K562 (cell line): ENCODE measurements around the gene TPCN1. TPM values are rescaled to one million over a fixed set of nuclear protein-coding genes. Genes with fewer than 3 reads are reported as not detected.

Experiments used
- BDP1 ChIP-seq: IDR thresholded peaks from 3 replicates; pipeline ENCODE4 v1.6.1; 2011; ENCODE audit not compliant: insufficient read length, insufficient read depth
- BRCA1 ChIP-seq, 2 experiments: fragments of 450-650 bp in 1 of 2; sonication (generic) in 1 of 2; formaldehyde crosslinking in 1 of 2; IDR thresholded peaks; 2 replicates each; pipeline versions ENCODE4 v1.5.0 to v1.6.1; 2017 to 2020; ENCODE audit warnings: mild to moderate bottlenecking in 1 of 2, missing genetic modification reagents in 1 of 2
- BRF2 ChIP-seq: IDR thresholded peaks from 3 replicates; pipeline ENCODE4 v1.6.1; 2011; ENCODE audit warnings: borderline replicate concordance, mild to moderate bottlenecking; ENCODE audit not compliant: insufficient read length, insufficient read depth
- CHD4 ChIP-seq: fragments of 200-600 bp; sonication (generic); IDR thresholded peaks from 3 replicates; pipeline ENCODE4 v1.6.1; 2012; ENCODE audit warnings: low read depth, mild to moderate bottlenecking, mixed read lengths, low read length, inconsistent platforms; ENCODE audit not compliant: insufficient read depth, insufficient replicate concordance, poor library complexity, severe bottlenecking
- E2F5 ChIP-seq: sonication (generic); formaldehyde crosslinking; IDR thresholded peaks from 2 replicates; pipeline ENCODE4 v1.8.0; 2022; ENCODE audit warnings: mild to moderate bottlenecking, missing genetic modification reagents
- E4F1 ChIP-seq: fragments of 250-450 bp; sonication (Bioruptor Pico); IDR thresholded peaks from 2 replicates; pipeline ENCODE4 v1.5.0; 2021; ENCODE audit warnings: mild to moderate bottlenecking, borderline replicate concordance
- FIP1L1 ChIP-seq: fragments of 200-400 bp; formaldehyde crosslinking; IDR thresholded peaks from 2 replicates; pipeline ENCODE4 v1.6.1; 2018; ENCODE audit warnings: mild to moderate bottlenecking, low read depth, low read length; ENCODE audit not compliant: poor library complexity, severe bottlenecking
- FOXK1 ChIP-seq: sonication (generic); formaldehyde crosslinking; IDR thresholded peaks from 2 replicates; pipeline ENCODE4 v1.8.0; 2022; ENCODE audit warnings: missing genetic modification reagents, mild to moderate bottlenecking, borderline replicate concordance
- FOXM1 ChIP-seq, 2 experiments: fragments of 450-650 bp in 1 of 2; sonication (generic) in 1 of 2; formaldehyde crosslinking in 1 of 2; IDR thresholded peaks; 2 replicates each; pipeline versions ENCODE4 v1.6.1 to v1.9.0; 2017 to 2022; ENCODE audit warnings: low read depth in 2 of 2, mild to moderate bottlenecking in 2 of 2, missing genetic modification reagents in 1 of 2, moderate library complexity in 1 of 2
- GABPB1 ChIP-seq: sonication (generic); formaldehyde crosslinking; IDR thresholded peaks from 2 replicates; pipeline ENCODE4 v1.8.0; 2022; ENCODE audit warnings: mild to moderate bottlenecking, missing genetic modification reagents
- HNRNPLL ChIP-seq: fragments of 200-400 bp; formaldehyde crosslinking; IDR thresholded peaks from 2 replicates; pipeline ENCODE4 v1.6.1; 2017; ENCODE audit warnings: low read length, low read depth, mild to moderate bottlenecking; ENCODE audit not compliant: poor library complexity, severe bottlenecking
- MAFF ChIP-seq: IDR thresholded peaks from 2 replicates; pipeline ENCODE4 v1.6.1; 2012; ENCODE audit warnings: low read length, improper control_type of control experiment
- MLLT1 ChIP-seq, 2 experiments: fragments of 450-650 bp; IDR thresholded peaks; 2 replicates each; pipeline ENCODE4 v1.6.1; 2016
- NR2F6 ChIP-seq: fragments of 450-650 bp; formaldehyde crosslinking; IDR thresholded peaks from 2 replicates; pipeline ENCODE4 v1.4.0; 2020; ENCODE audit warnings: mild to moderate bottlenecking
- NR3C1 ChIP-seq: sonication (generic); formaldehyde crosslinking; IDR thresholded peaks from 2 replicates; pipeline ENCODE4 v1.8.1; 2022; ENCODE audit warnings: missing genetic modification reagents
- PTTG1 ChIP-seq: fragments of 450-650 bp; IDR thresholded peaks from 2 replicates; pipeline ENCODE4 v1.6.1; 2016; ENCODE audit warnings: low read depth, mild to moderate bottlenecking, missing genetic modification characterization, missing compliant biosample characterization
- PURB ChIP-seq: sonication (generic); formaldehyde crosslinking; IDR thresholded peaks from 2 replicates; pipeline ENCODE4 v1.9.0; 2021; ENCODE audit warnings: low read depth, mild to moderate bottlenecking, missing genetic modification reagents
- SIRT6 ChIP-seq: IDR thresholded peaks from one replicate; pipeline ENCODE4 v1.6.1; 2012; ENCODE audit warnings: low read depth, mild to moderate bottlenecking, control low read depth, inconsistent platforms, low read length, moderate library complexity
- SMARCA5 ChIP-seq: fragments of 450-650 bp; IDR thresholded peaks from 2 replicates; pipeline ENCODE4 v1.6.1; 2016
- SMC3 ChIP-seq: conservative IDR thresholded peaks from 2 replicates; pipeline ENCODE4 v1.6.1; 2011; ENCODE audit warnings: low read depth, low read length, improper control_type of control experiment; ENCODE audit not compliant: insufficient read depth
- SP2 ChIP-seq: IDR thresholded peaks from 2 replicates; pipeline ENCODE4 v1.6.1; 2011; ENCODE audit warnings: mild to moderate bottlenecking, low read depth, low read length, moderate library complexity; ENCODE audit not compliant: poor library complexity, severe bottlenecking; ENCODE audit errors: extremely low read depth
- TRIM28 ChIP-seq: fragments of 450-650 bp; IDR thresholded peaks from 2 replicates; pipeline ENCODE4 v1.6.1; 2017
- ZNF121 ChIP-seq: sonication (generic); formaldehyde crosslinking; conservative IDR thresholded peaks from 2 replicates; pipeline ENCODE4 v1.8.0; 2022; ENCODE audit warnings: missing genetic modification reagents
- ZNF143 ChIP-seq: sonication (generic); formaldehyde crosslinking; IDR thresholded peaks from 2 replicates; pipeline ENCODE4 v1.9.0; 2022; ENCODE audit warnings: mild to moderate bottlenecking, missing genetic modification reagents
- polyA plus RNA-seq, 8 experiments: library from polyadenylated mRNA; depleted of rRNA in 4 of 8; stranded (reverse) in 5 of 8; unstranded in 3 of 8; fragments of >200 nt; fragmentation: Nextera tagmentation in 2 of 8; fragmentation: Illumina TruSeq in 1 of 8; extraction: Ambion mirVana in 2 of 8; extraction: Trizol in 1 of 8; gene quantifications; 2 replicates each; pipeline versions ENCODE4 v1.2.1 to v1.2.3, GENCODE V29; 2011 to 2014; ENCODE audit warnings: inconsistent platforms in 1 of 8, missing spikeins in 1 of 8
- total RNA-seq, 7 experiments: library from RNA; depleted of rRNA in 6 of 7; stranded (reverse); fragments of >200 nt in 6 of 7; fragmentation: Illumina TruSeq in 2 of 7; extraction: Trizol in 2 of 7; gene quantifications; 2 replicates each; pipeline versions ENCODE4 v1.2.1 to v1.2.3, GENCODE V29; 2011 to 2021; ENCODE audit warnings: low replicate concordance in 1 of 7

The TPCN1 gene
- total and polyA plus RNA-seq, 9 of the 15 experiments (the other 6 are each of a cell fraction or from before 2014, with no cell fraction given) = 0.80 to 23.8 (median 7.4) TPM

GRCh38 chr12:113186033-113186365 is 35.3 kb upstream of the TPCN1 start (continued):
- TF ChIP-seq NR2F6 (CRISPR knock-in tag) (no peak), NR3C1 (CRISPR knock-in tag) (no peak), E4F1 (no peak), MAFF (no peak), BRCA1 (IDR thresholded peaks at IDR 0.05) (no peak), BRCA1 (CRISPR knock-in tag; IDR thresholded peaks at IDR 0.05) (no peak), ZNF143 (no peak), E2F5 (CRISPR knock-in tag) (no peak), SP2 (no peak), SIRT6 (no peak), FOXM1 (IDR thresholded peaks at IDR 0.05; ENCODE audit: low read depth) (no peak), FOXM1 (CRISPR knock-in tag; IDR thresholded peaks at IDR 0.05; ENCODE audit: low read depth) (no peak), FIP1L1 (no peak), BDP1 (no peak), MLLT1 (IDR thresholded peaks at IDR 0.05) (no peak), SMC3 (no peak), HNRNPLL (no peak), FOXK1 (CRISPR knock-in tag) (no peak), TRIM28 (no peak), ZNF121 (no peak), BRF2 (no peak), PTTG1 (no peak), SMARCA5 (peak; percentile 93), CHD4 (peak; percentile 62), PURB (CRISPR knock-in tag) (no peak), GABPB1 (no peak)
